Body of pancreas (tissue), 4 donors: ENCODE results near the gene DNAJC13. TPM values are rescaled to one million over a fixed set of nuclear protein-coding genes. Genes with fewer than 3 reads are reported as not detected.
A peak's percentile ranks its signal among the peaks of the same experiment; 100 is the strongest.

ENCODE experiments used
- ATAC-seq: fragments of 150-250 bp; one replicate; pipeline ENCODE4 v1.9.1; 2016
- DNase-seq, 4 donors: peaks; one replicate each; pipeline ENCODE4 v3.0.0-alpha.2; 2019
- H3K27ac ChIP-seq, 4 donors: fragments of 200-600 bp; sonication (generic); 1 replicate in 3 of 4; 2 replicates in 1 of 4; pipeline versions ENCODE4 v1.5.1 to v1.6.1; 2016 to 2019; ENCODE audit warnings: mild to moderate bottlenecking in 1 of 4, mixed read lengths in 1 of 4, moderate library complexity in 1 of 4
- H3K27me3 ChIP-seq, 2 donors: fragments of 200-600 bp; sonication (generic); one replicate each; pipeline ENCODE4 v1.6.0; 2016; ENCODE audit warnings: mild to moderate bottlenecking in 1 of 2
- H3K36me3 ChIP-seq, 2 donors: fragments of 200-600 bp; sonication (generic); replicated peaks in 1 of 2; 2 replicates each; pipeline ENCODE4 v1.5.1; 2016; ENCODE audit warnings: low read depth in 2 of 2; ENCODE audit not compliant: insufficient read depth in 1 of 2
- H3K4me1 ChIP-seq: fragments of 200-600 bp; sonication (generic); one replicate; pipeline ENCODE4 v1.6.0; 2016
- H3K4me3 ChIP-seq, 2 donors: fragments of 200-600 bp; sonication (generic); 1 replicate in 1 of 2; 2 replicates in 1 of 2; pipeline ENCODE4 v1.5.1; 2016 to 2019
- H3K9me3 ChIP-seq, 3 donors: fragments of 200-600 bp; sonication (generic); 1 replicate in 2 of 3; 2 replicates in 1 of 3; pipeline ENCODE4 v1.5.1; 2016
- CTCF ChIP-seq, 7 experiments: fragments of 450-650 bp in 4 of 7; fragments of 200-600 bp in 3 of 7; sonication (generic) in 3 of 7; IDR thresholded peaks; one replicate each; pipeline ENCODE4 v1.5.1; 2016 to 2019; ENCODE audit warnings: antibody characterized with exemption in 7 of 7
- POLR2A ChIP-seq, 3 donors: fragments of 450-650 bp; IDR thresholded peaks; one replicate each; pipeline ENCODE4 v1.6.1; 2016; ENCODE audit warnings: antibody characterized with exemption in 3 of 3, mild to moderate bottlenecking in 2 of 3
- WGBS, 2 donors: methylation state at CpG; one replicate each; pipeline ENCODE4 v1.1.5; 2017; 5-methylcytosine and 5-hydroxymethylcytosine counted together
- intact Hi-C: fragments of 100-400 bp; cut with DNase I; formaldehyde crosslinking; loops from one replicate; pipeline ENCODE4 v1.15.1; 2023
- total RNA-seq, 2 donors: library from RNA; depleted of rRNA; stranded (reverse); fragments of >200 nt; gene quantifications; one replicate each; pipeline ENCODE4 v1.1.0, GENCODE V29; 2016

Gene DNAJC13
- total RNA-seq, 2 donors from 2014 or later, result 21.5 to 36.9 TPM

- Histone ChIP-seq H3K4me1 (peaks cover 17% of the 10 kb centered on the region), H3K4me3 (no peak overlapping the region), H3K9me3 (no peaks in the 10 kb centered on the region), H3K27ac (no peak overlapping the region), H3K36me3 (no peaks in the 10 kb centered on the region), H3K27me3 (no peaks in the 10 kb centered on the region)
- intact Hi-C loops, result no loop called here
- TF ChIP-seq CTCF (IDR thresholded peaks at IDR 0.05) (no peak), POLR2A (IDR thresholded peaks at IDR 0.05) (no peak)
- ATAC-seq, result no peak
- DNase-seq, result no peak
These were observed 28.5 kb downstream of the DNAJC13 start for GRCh38 chr3:132445817-132446216.

GRCh38 chr3:132448216-132448961, 31.1 kb downstream of the DNAJC13 start:
- Histone ChIP-seq H3K4me3 (no peak overlapping the region), H3K9me3 (no peaks in the 10 kb centered on the region), H3K36me3 (peaks cover 0 to 3% of the 10 kb centered on the region in 2 donors), H3K4me1 (peaks cover 17% of the 10 kb centered on the region), H3K27me3 (no peaks in the 10 kb centered on the region), H3K27ac (no peak overlapping the region)
- ATAC-seq (no peak), DNase-seq (peak in 2 of 4 donors; percentile 10 to 23)
- intact Hi-C loops, result no loop called here
- WGBS, 2 donors, result 53 to 57% methylated on average over 6 of the region's 6 CpGs
- TF ChIP-seq POLR2A (IDR thresholded peaks at IDR 0.05) (no peak), CTCF (IDR thresholded peaks at IDR 0.05) (no peak)

GRCh38 chr3:132456136-132456535, 38.8 kb downstream of the DNAJC13 start:
- H3K27ac ChIP-seq, result no peak overlapping the region
- intact Hi-C loops, result no loop called here
- H3K4me3 ChIP-seq, result no peak overlapping the region
- peaks cover 10 to 16% of the 10 kb centered on the region in 2 donors for H3K36me3 ChIP-seq
- no peaks in the 10 kb centered on the region for H3K4me1 ChIP-seq
- ATAC-seq (no peak), DNase-seq (no peak)
- 91 to 95% methylated on average over 3 of the region's 3 CpGs for WGBS, 2 donors
- TF ChIP-seq POLR2A (IDR thresholded peaks at IDR 0.05) (no peak), CTCF (IDR thresholded peaks at IDR 0.05) (no peak)
- H3K9me3 ChIP-seq, result no peaks in the 10 kb centered on the region
- H3K27me3 ChIP-seq, result no peaks in the 10 kb centered on the region

GRCh38 chr3:132456571-132456970, 39.3 kb downstream of the DNAJC13 start:
- Histone ChIP-seq H3K36me3 (peaks cover 14 to 18% of the 10 kb centered on the region in 2 donors), H3K4me1 (no peaks in the 10 kb centered on the region), H3K4me3 (no peak overlapping the region), H3K27me3 (no peaks in the 10 kb centered on the region), H3K27ac (no peak overlapping the region), H3K9me3 (no peaks in the 10 kb centered on the region)
- 77 to 82% methylated on average over 3 of the region's 3 CpGs for WGBS, 2 donors
- TF ChIP-seq CTCF (IDR thresholded peaks at IDR 0.05), result no peak
- TF ChIP-seq POLR2A (IDR thresholded peaks at IDR 0.05), result no peak
- ATAC-seq, result no peak
- intact Hi-C loops, result no loop called here
- no peak for DNase-seq

- Histone ChIP-seq H3K9me3 (no peaks in the 10 kb centered on the region), H3K36me3 (peaks cover 14 to 17% of the 10 kb centered on the region in 2 donors), H3K4me1 (no peaks in the 10 kb centered on the region), H3K27ac (no peak overlapping the region), H3K27me3 (no peaks in the 10 kb centered on the region), H3K4me3 (no peak overlapping the region)
- no peak for ATAC-seq
- intact Hi-C loops, result no loop called here
- DNase-seq, result no peak
- TF ChIP-seq CTCF (IDR thresholded peaks at IDR 0.05), result no peak
- TF ChIP-seq POLR2A (IDR thresholded peaks at IDR 0.05), result no peak
- 91 to 94% methylated on average over 1 of the region's 1 CpG for WGBS, 2 donors
These were observed 40.0 kb downstream of the DNAJC13 start for GRCh38 chr3:132457286-132457685.
